Kidney epithelial cell (primary cell): ENCODE data around the gene CEP89. TPM values are rescaled to one million over a fixed set of nuclear protein-coding genes. Genes with fewer than 3 reads are reported as not detected.

Experiments used
- DNase-seq: peaks from one replicate; pipeline ENCODE4 v3.0.0-alpha.2; 2010; ENCODE audit warnings: low read depth
- H3K27me3 ChIP-seq: 2 replicates; pipeline ENCODE4 v1.6.0; 2011; ENCODE audit warnings: low read length; ENCODE audit not compliant: control insufficient read depth, insufficient read depth
- H3K36me3 ChIP-seq: 2 replicates; pipeline ENCODE4 v1.5.1; 2011; ENCODE audit warnings: low read length; ENCODE audit not compliant: control insufficient read depth, insufficient read depth
- H3K4me3 ChIP-seq: 2 replicates; pipeline ENCODE4 v1.5.1; 2011; ENCODE audit warnings: low read depth, mild to moderate bottlenecking, control low read depth, low read length
- CTCF ChIP-seq: IDR thresholded peaks from 2 replicates; pipeline ENCODE4 v1.5.1; 2011; ENCODE audit warnings: mild to moderate bottlenecking, moderate library complexity, low read length, control low read depth, inconsistent platforms; ENCODE audit not compliant: insufficient read depth, poor library complexity, severe bottlenecking
- total RNA-seq: library from RNA; depleted of rRNA; stranded (reverse); fragments of >200 nt; gene quantifications from 2 replicates; pipeline ENCODE4 v1.2.3, GENCODE V29; 2015

CEP89 gene
- total RNA-seq, 1 donor from 2014 or later = 29.9 TPM

DNA sequence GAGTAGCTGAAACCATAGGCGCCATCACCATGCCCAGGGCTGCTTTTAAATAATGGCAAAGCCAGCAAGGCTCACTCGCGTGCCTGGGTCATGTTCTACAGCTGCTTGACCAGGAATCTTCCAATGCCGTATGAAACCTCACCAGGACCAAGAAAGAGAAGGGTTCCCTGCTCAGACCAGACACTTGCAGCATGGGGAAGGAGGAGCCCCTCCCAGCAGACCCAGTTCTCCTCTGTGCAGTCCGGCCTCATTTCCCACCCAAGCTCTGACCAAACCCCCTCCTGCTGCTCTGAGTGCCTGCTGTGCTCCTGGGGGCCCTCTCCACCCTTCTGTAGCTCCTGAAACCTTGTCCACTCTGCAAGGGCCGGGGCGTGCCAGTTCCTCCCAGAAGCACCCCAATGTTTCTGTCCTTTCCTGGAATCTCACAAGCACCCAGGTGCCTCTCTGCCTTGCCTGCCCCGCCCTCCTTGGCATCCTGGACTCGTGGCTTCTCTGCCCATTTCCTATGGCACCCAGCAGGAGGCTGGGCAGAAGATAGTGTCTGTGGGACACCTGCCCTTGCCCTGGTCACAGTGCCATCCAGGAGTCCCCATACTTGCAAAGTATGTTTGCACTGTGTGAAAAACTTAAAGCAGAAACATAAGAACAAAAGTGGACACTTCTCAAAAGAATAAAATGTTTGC lies 95.4 kb downstream of the CEP89 start:
- TF ChIP-seq CTCF = no peak
- H3K27me3 ChIP-seq = no peaks in the 10 kb centered on the region
- no peak for DNase-seq
- peaks cover 2% of the 10 kb centered on the region for H3K36me3 ChIP-seq
- no peak overlapping the region for H3K4me3 ChIP-seq

DNA sequence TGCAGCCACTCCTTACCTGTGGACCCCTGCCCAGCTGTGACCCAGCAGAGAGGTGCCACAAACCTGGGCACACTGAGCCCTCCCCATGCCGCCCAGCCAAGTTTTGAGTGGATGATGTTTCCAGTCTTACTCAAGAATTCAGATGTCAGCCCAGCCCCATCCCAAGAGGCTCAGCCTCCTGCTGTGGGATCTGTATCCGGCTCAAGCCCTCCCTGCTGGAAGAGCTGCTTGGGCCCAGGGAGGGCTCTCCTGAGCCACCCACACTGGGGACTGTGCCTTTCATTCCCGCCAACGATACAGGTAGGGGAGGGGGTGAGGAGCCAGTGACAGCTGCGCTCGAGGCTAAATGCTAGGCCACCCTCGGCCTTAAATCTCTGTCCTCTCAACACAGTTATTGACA lies 96.3 kb downstream of the CEP89 start:
- Histone ChIP-seq H3K4me3 (no peak overlapping the region), H3K27me3 (no peaks in the 10 kb centered on the region), H3K36me3 (peaks cover 2% of the 10 kb centered on the region)
- TF ChIP-seq CTCF = no peak
- no peak for DNase-seq

DNA sequence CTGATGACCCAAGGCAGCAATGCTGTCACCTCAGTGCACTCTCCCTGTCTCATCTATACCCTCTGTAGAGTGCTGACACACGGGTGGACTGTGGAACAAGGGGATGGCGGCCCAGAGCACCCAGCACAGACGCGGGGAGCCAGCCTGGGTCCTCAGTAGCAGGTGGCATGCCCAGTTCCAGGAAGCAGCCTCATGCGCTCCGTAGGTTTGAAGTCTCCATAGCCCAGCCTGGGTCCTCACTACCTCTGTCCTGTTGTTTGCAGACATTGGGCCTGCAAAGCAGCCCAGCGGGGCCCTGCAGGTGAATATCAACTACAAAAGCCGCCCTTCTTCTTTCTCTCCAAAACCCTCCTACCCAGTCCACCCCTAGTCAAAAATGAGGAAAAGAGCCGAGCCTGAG lies 97.2 kb downstream of the CEP89 start:
- Histone ChIP-seq H3K27me3 (no peaks in the 10 kb centered on the region), H3K4me3 (no peak overlapping the region), H3K36me3 (peaks cover 2% of the 10 kb centered on the region)
- no peak for DNase-seq
- TF ChIP-seq CTCF = no peak

- TF ChIP-seq CTCF = no peak
- H3K27me3 ChIP-seq = no peaks in the 10 kb centered on the region
- peaks cover under 1% of the 10 kb centered on the region for H3K36me3 ChIP-seq
- DNase-seq = no peak
- no peak overlapping the region for H3K4me3 ChIP-seq
Observed at GRCh38 chr19:32873247-32873959, 98.4 kb downstream of the CEP89 start.

DNA sequence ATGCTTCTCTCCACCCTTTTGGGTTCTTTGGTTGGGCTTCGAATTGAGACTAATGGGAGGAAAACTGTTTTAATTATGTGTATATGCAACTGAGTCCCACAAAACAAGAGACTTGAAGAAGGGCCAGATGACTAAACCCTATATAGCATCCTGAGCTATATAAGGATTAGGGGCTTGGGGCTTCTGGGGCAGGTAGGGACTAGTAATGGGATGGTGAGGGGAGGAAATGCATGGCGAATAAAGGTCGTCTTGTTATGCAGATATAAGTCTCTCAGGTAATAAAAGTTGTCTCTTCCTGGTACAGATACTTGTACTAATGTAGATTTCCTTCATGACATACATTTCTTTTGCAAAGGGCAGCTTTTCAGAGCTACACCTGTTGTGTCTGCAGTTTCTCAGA lies 99.4 kb downstream of the CEP89 start:
- DNase-seq = no peak
- Histone ChIP-seq H3K4me3 (no peak overlapping the region), H3K27me3 (no peaks in the 10 kb centered on the region), H3K36me3 (no peaks in the 10 kb centered on the region)
- no peak for TF ChIP-seq CTCF

- Histone ChIP-seq H3K4me3 (no peak overlapping the region), H3K36me3 (no peaks in the 10 kb centered on the region), H3K27me3 (no peaks in the 10 kb centered on the region)
- no peak for DNase-seq
- TF ChIP-seq CTCF = no peak
Observed at GRCh38 chr19:32870981-32871451, 100.7 kb downstream of the CEP89 start.
